Esophagus muscularis mucosa (tissue), 4 donors: Measurements from ENCODE around the gene CST9L.

ENCODE experiments used
- CTCF ChIP-seq, 3 experiments: fragments of 200-600 bp in 2 of 3; fragments of 450-650 bp in 1 of 3; sonication (generic) in 2 of 3; IDR thresholded peaks; one replicate each; pipeline ENCODE4 v1.5.1; 2017 to 2019; ENCODE audit warnings: antibody characterized with exemption in 3 of 3, mild to moderate bottlenecking in 2 of 3, moderate library complexity in 1 of 3
- EP300 ChIP-seq: sonication (generic); formaldehyde crosslinking; IDR thresholded peaks from one replicate; pipeline ENCODE4 v1.6.1; 2017; ENCODE audit warnings: antibody characterized with exemption
- POLR2A ChIP-seq: fragments of 450-650 bp; IDR thresholded peaks from one replicate; pipeline ENCODE4 v1.6.1; 2017; ENCODE audit warnings: antibody characterized with exemption, moderate library complexity, mild to moderate bottlenecking, low read depth
- POLR2AphosphoS5 ChIP-seq, 2 donors: sonication (generic); formaldehyde crosslinking; IDR thresholded peaks; one replicate each; pipeline ENCODE4 v1.6.1; 2017; ENCODE audit warnings: antibody characterized with exemption in 2 of 2

GRCh38 chr20:23526850-23527249 is 41.4 kb downstream of the CST9L start:
- TF ChIP-seq CTCF (IDR thresholded peaks at IDR 0.05) (no peak), POLR2AphosphoS5 (IDR thresholded peaks at IDR 0.05) (no peak), EP300 (no peak), POLR2A (no peak)
